IgD-negative memory B cell (primary cell): ENCODE results near the gene PRIMA1. TPM values are rescaled to one million over a fixed set of nuclear protein-coding genes. Genes with fewer than 3 reads are reported as not detected.
A peak's percentile ranks its signal among the peaks of the same experiment; 100 is the strongest.

ENCODE experiments used
- H3K27ac Mint-ChIP-seq, 3 donors: one replicate each; pipeline ENCODE4 v1.8.0; 2020 to 2022; ENCODE audit warnings: mild to moderate bottlenecking in 3 of 3, mixed read lengths in 3 of 3, moderate library complexity in 1 of 3
- H3K27me3 Mint-ChIP-seq: one replicate; pipeline ENCODE4 v1.8.0; 2021; ENCODE audit warnings: mixed read lengths
- H3K36me3 Mint-ChIP-seq: one replicate; pipeline ENCODE4 v1.8.0; 2020; ENCODE audit warnings: mild to moderate bottlenecking, mixed read lengths
- H3K4me1 Mint-ChIP-seq, 3 donors: one replicate each; pipeline ENCODE4 v1.8.0; 2020 to 2022; ENCODE audit warnings: mixed read lengths in 3 of 3, mild to moderate bottlenecking in 1 of 3
- H3K4me3 Mint-ChIP-seq, 4 donors: one replicate each; pipeline ENCODE4 v1.8.0; 2020 to 2022; ENCODE audit warnings: mild to moderate bottlenecking in 4 of 4, mixed read lengths in 4 of 4, moderate library complexity in 3 of 4
- H3K9me3 Mint-ChIP-seq, 3 donors: one replicate each; pipeline ENCODE4 v1.8.0; 2020 to 2021; ENCODE audit warnings: mixed read lengths in 3 of 3, mild to moderate bottlenecking in 1 of 3
- polyA plus RNA-seq: library from polyadenylated mRNA; unstranded; fragments of 300-500 nt; fragmentation: Illumina TruSeq; gene quantifications from one replicate; pipeline ENCODE4 v1.2.3, GENCODE V29; 2021

The PRIMA1 gene
- polyA plus RNA-seq, 1 donor from 2014 or later: not detected

- Mint-ChIP-seq H3K27ac (no peak overlapping the region), H3K9me3 (no peaks in the 10 kb centered on the region), H3K27me3 (peaks cover 16% of the 10 kb centered on the region), H3K4me1 (peaks cover 0 to 1% (median 0%) of the 10 kb centered on the region in 3 donors), H3K36me3 (peaks cover 2% of the 10 kb centered on the region), H3K4me3 (no peak overlapping the region)
Observed at GRCh38 chr14:93736378-93737014, 51.8 kb downstream of the PRIMA1 start.

GRCh38 chr14:93735206-93735605 is 53.1 kb downstream of the PRIMA1 start:
- Mint-ChIP-seq H3K4me1 (peaks cover 0 to 1% (median 0%) of the 10 kb centered on the region in 3 donors), H3K27me3 (peaks cover 16% of the 10 kb centered on the region), H3K9me3 (no peaks in the 10 kb centered on the region), H3K4me3 (no peak overlapping the region), H3K36me3 (peaks cover 2% of the 10 kb centered on the region), H3K27ac (no peak overlapping the region)

- no peaks in the 10 kb centered on the region for H3K9me3 Mint-ChIP-seq
- H3K27ac Mint-ChIP-seq: peak overlapping the region in 1 of 3 donors; percentile 12
Observed at GRCh38 chr14:93734086-93734822, 54.0 kb downstream of the PRIMA1 start.

GRCh38 chr14:93733631-93734030 is 54.7 kb downstream of the PRIMA1 start:
- no peak overlapping the region for H3K27ac Mint-ChIP-seq
- no peak overlapping the region for H3K4me3 Mint-ChIP-seq
- H3K36me3 Mint-ChIP-seq: no peaks in the 10 kb centered on the region
- H3K27me3 Mint-ChIP-seq: peaks cover 13% of the 10 kb centered on the region
- peaks cover 0 to 1% (median 0%) of the 10 kb centered on the region in 3 donors for H3K4me1 Mint-ChIP-seq
- H3K9me3 Mint-ChIP-seq: no peaks in the 10 kb centered on the region

More at GRCh38 chr14:93734086-93734822, 54.0 kb downstream of the PRIMA1 start:
- peaks cover 15% of the 10 kb centered on the region for H3K27me3 Mint-ChIP-seq
- peaks cover under 1% of the 10 kb centered on the region for H3K36me3 Mint-ChIP-seq
- peaks cover 0 to 1% (median 0%) of the 10 kb centered on the region in 3 donors for H3K4me1 Mint-ChIP-seq
- no peak overlapping the region for H3K4me3 Mint-ChIP-seq

- Mint-ChIP-seq H3K27ac (no peak overlapping the region), H3K36me3 (no peaks in the 10 kb centered on the region), H3K27me3 (peaks cover 12% of the 10 kb centered on the region), H3K4me1 (peaks cover 0 to 1% (median 0%) of the 10 kb centered on the region in 3 donors), H3K9me3 (no peaks in the 10 kb centered on the region), H3K4me3 (no peak overlapping the region)
Observed at GRCh38 chr14:93733231-93733630, 55.1 kb downstream of the PRIMA1 start.

- Mint-ChIP-seq H3K27me3 (peaks cover 9% of the 10 kb centered on the region), H3K27ac (no peak overlapping the region), H3K4me3 (peak overlapping the region in 1 of 4 donors; percentile 9), H3K4me1 (peaks cover 0 to 1% (median 0%) of the 10 kb centered on the region in 3 donors), H3K9me3 (peaks cover 0 to 3% (median 0%) of the 10 kb centered on the region in 3 donors), H3K36me3 (no peaks in the 10 kb centered on the region)
Observed at GRCh38 chr14:93732524-93732923, 55.8 kb downstream of the PRIMA1 start.

GRCh38 chr14:93731753-93732152 is 56.5 kb downstream of the PRIMA1 start:
- Mint-ChIP-seq H3K4me1 (peaks cover 0 to 1% (median 0%) of the 10 kb centered on the region in 3 donors), H3K36me3 (no peaks in the 10 kb centered on the region)

GRCh38 chr14:93729993-93730392 is 58.3 kb downstream of the PRIMA1 start:
- Mint-ChIP-seq H3K36me3 (no peaks in the 10 kb centered on the region), H3K4me3 (no peak overlapping the region), H3K27me3 (peaks cover 4% of the 10 kb centered on the region), H3K9me3 (peaks cover 0 to 3% (median 0%) of the 10 kb centered on the region in 3 donors), H3K27ac (no peak overlapping the region), H3K4me1 (peaks cover 0 to 1% (median 0%) of the 10 kb centered on the region in 3 donors)

More at GRCh38 chr14:93731753-93732152, 56.5 kb downstream of the PRIMA1 start:
- no peak overlapping the region for H3K27ac Mint-ChIP-seq
- H3K27me3 Mint-ChIP-seq: peaks cover 6% of the 10 kb centered on the region
- peaks cover 0 to 3% (median 0%) of the 10 kb centered on the region in 3 donors for H3K9me3 Mint-ChIP-seq
- no peak overlapping the region for H3K4me3 Mint-ChIP-seq

- H3K27me3 Mint-ChIP-seq: peaks cover 4% of the 10 kb centered on the region
- H3K27ac Mint-ChIP-seq: no peak overlapping the region
- H3K36me3 Mint-ChIP-seq: no peaks in the 10 kb centered on the region
- H3K9me3 Mint-ChIP-seq: peaks cover 0 to 3% (median 0%) of the 10 kb centered on the region in 3 donors
- no peaks in the 10 kb centered on the region for H3K4me1 Mint-ChIP-seq
- H3K4me3 Mint-ChIP-seq: no peak overlapping the region
Observed at GRCh38 chr14:93728651-93729016, 59.7 kb downstream of the PRIMA1 start.

- Mint-ChIP-seq H3K4me3 (no peak overlapping the region), H3K27ac (no peak overlapping the region), H3K9me3 (peaks cover 0 to 3% (median 0%) of the 10 kb centered on the region in 3 donors), H3K27me3 (peaks cover 4% of the 10 kb centered on the region), H3K36me3 (no peaks in the 10 kb centered on the region), H3K4me1 (no peaks in the 10 kb centered on the region)
Observed at GRCh38 chr14:93727917-93728650, 60.2 kb downstream of the PRIMA1 start.

GRCh38 chr14:93727039-93727740 is 61.1 kb downstream of the PRIMA1 start:
- H3K27me3 Mint-ChIP-seq: no peaks in the 10 kb centered on the region
- H3K9me3 Mint-ChIP-seq: peaks cover 0 to 3% (median 0%) of the 10 kb centered on the region in 3 donors

GRCh38 chr14:93725993-93726392 is 62.3 kb downstream of the PRIMA1 start:
- no peaks in the 10 kb centered on the region for H3K27me3 Mint-ChIP-seq
- H3K27ac Mint-ChIP-seq: no peak overlapping the region
- peaks cover 0 to 3% (median 0%) of the 10 kb centered on the region in 3 donors for H3K9me3 Mint-ChIP-seq
- no peak overlapping the region for H3K4me3 Mint-ChIP-seq
- no peaks in the 10 kb centered on the region for H3K36me3 Mint-ChIP-seq
- peaks cover 0 to 3% (median 0%) of the 10 kb centered on the region in 3 donors for H3K4me1 Mint-ChIP-seq

More at GRCh38 chr14:93727039-93727740, 61.1 kb downstream of the PRIMA1 start:
- H3K36me3 Mint-ChIP-seq: no peaks in the 10 kb centered on the region
- peaks cover 0 to 3% (median 0%) of the 10 kb centered on the region in 3 donors for H3K4me1 Mint-ChIP-seq
- no peak overlapping the region for H3K4me3 Mint-ChIP-seq
- H3K27ac Mint-ChIP-seq: no peak overlapping the region

- Mint-ChIP-seq H3K4me1 (peaks cover 0 to 4% (median 0%) of the 10 kb centered on the region in 3 donors), H3K9me3 (peaks cover 0 to 3% (median 2%) of the 10 kb centered on the region in 3 donors), H3K4me3 (no peak overlapping the region), H3K36me3 (no peaks in the 10 kb centered on the region), H3K27me3 (no peaks in the 10 kb centered on the region), H3K27ac (no peak overlapping the region)
Observed at GRCh38 chr14:93725002-93725582, 63.2 kb downstream of the PRIMA1 start.

- no peaks in the 10 kb centered on the region for H3K36me3 Mint-ChIP-seq
- peaks cover 0 to 2% (median under 1%) of the 10 kb centered on the region in 3 donors for H3K9me3 Mint-ChIP-seq
- H3K4me1 Mint-ChIP-seq: peaks cover 0 to 4% (median 0%) of the 10 kb centered on the region in 3 donors
- H3K4me3 Mint-ChIP-seq: no peak overlapping the region
- no peaks in the 10 kb centered on the region for H3K27me3 Mint-ChIP-seq
- no peak overlapping the region for H3K27ac Mint-ChIP-seq
Observed at GRCh38 chr14:93723001-93723400, 65.3 kb downstream of the PRIMA1 start.
